ENCODE results near the gene A4GNT. TPM values are rescaled to one million over a fixed set of nuclear protein-coding genes. Genes with fewer than 3 reads are reported as not detected.

The A4GNT gene
- total RNA-seq, 6 donors from 2014 or later: 0.40 to 0.44 TPM; not detected in 4

GRCh38 chr3:138081371-138082084, 50.7 kb downstream of the A4GNT start:
- no peaks in the 10 kb centered on the region for H3K4me1 ChIP-seq
- no peak overlapping the region for H3K4me3 ChIP-seq
- ATAC-seq (ENCODE audit: low FRiP score in 2 of 2) (peak; percentile 20 to 89), DNase-seq (no peak)
- TF ChIP-seq POLR2A (IDR thresholded peaks at IDR 0.05) (no peak), POLR2AphosphoS5 (IDR thresholded peaks at IDR 0.05) (no peak), EP300 (IDR thresholded peaks at IDR 0.05) (no peak)
- H3K9me3 ChIP-seq: no peaks in the 10 kb centered on the region
- H3K27me3 ChIP-seq: no peaks in the 10 kb centered on the region
- 82 to 85% methylated on average over 5 of the region's 5 CpGs for WGBS, 2 donors
- H3K36me3 ChIP-seq: peaks cover 0 to 46% (median 16%) of the 10 kb centered on the region in 4 donors
- no peak overlapping the region for H3K27ac ChIP-seq

GRCh38 chr3:138079901-138080300, 52.3 kb downstream of the A4GNT start:
- no peak overlapping the region for H3K27ac ChIP-seq
- no peak overlapping the region for H3K4me3 ChIP-seq
- 90 to 94% methylated on average over 5 of the region's 5 CpGs for WGBS, 2 donors
- ATAC-seq (ENCODE audit: low FRiP score in 2 of 2) (no peak), DNase-seq (no peak)
- no peaks in the 10 kb centered on the region for H3K4me1 ChIP-seq
- peaks cover 0 to 42% (median 12%) of the 10 kb centered on the region in 4 donors for H3K36me3 ChIP-seq
- H3K9me3 ChIP-seq: no peaks in the 10 kb centered on the region
- TF ChIP-seq POLR2A (IDR thresholded peaks at IDR 0.05) (no peak), CTCF (IDR thresholded peaks at IDR 0.05) (no peak), EP300 (IDR thresholded peaks at IDR 0.05) (no peak), POLR2AphosphoS5 (IDR thresholded peaks at IDR 0.05) (no peak)
- H3K27me3 ChIP-seq: no peaks in the 10 kb centered on the region

- ATAC-seq (ENCODE audit: low FRiP score in 2 of 2) (peak in 1 of 2 donors; percentile 62), DNase-seq (no peak)
- H3K27me3 ChIP-seq: no peaks in the 10 kb centered on the region
- H3K27ac ChIP-seq: no peak overlapping the region
- H3K9me3 ChIP-seq: no peaks in the 10 kb centered on the region
- no peak for TF ChIP-seq CTCF (IDR thresholded peaks at IDR 0.05)
- TF ChIP-seq POLR2AphosphoS5 (IDR thresholded peaks at IDR 0.05): no peak
- no peak for TF ChIP-seq POLR2A (IDR thresholded peaks at IDR 0.05)
- TF ChIP-seq EP300 (IDR thresholded peaks at IDR 0.05): no peak
- H3K4me3 ChIP-seq: no peak overlapping the region
- no peaks in the 10 kb centered on the region for H3K4me1 ChIP-seq
- WGBS, 2 donors: 72 to 90% methylated on average over 1 of the region's 1 CpG
- H3K36me3 ChIP-seq: peaks cover 0 to 33% (median 7%) of the 10 kb centered on the region in 4 donors
Observed at GRCh38 chr3:138078901-138079344, 53.3 kb downstream of the A4GNT start.

GRCh38 chr3:138078096-138078495, 54.1 kb downstream of the A4GNT start:
- ATAC-seq (ENCODE audit: low FRiP score in 2 of 2) (no peak), DNase-seq (no peak)
- no peak overlapping the region for H3K4me3 ChIP-seq
- no peak for TF ChIP-seq POLR2AphosphoS5 (IDR thresholded peaks at IDR 0.05)
- 85 to 93% methylated on average over 4 of the region's 4 CpGs for WGBS, 2 donors
- no peaks in the 10 kb centered on the region for H3K4me1 ChIP-seq
- H3K27me3 ChIP-seq: no peaks in the 10 kb centered on the region
- H3K27ac ChIP-seq: no peak overlapping the region
- no peaks in the 10 kb centered on the region for H3K9me3 ChIP-seq
- peaks cover 0 to 26% (median 2%) of the 10 kb centered on the region in 4 donors for H3K36me3 ChIP-seq

Other genes starting within 250 kb of the A4GNT start
- 100 to 1,000 TPM; 134 to 673 (median 360) TPM for gene CLDN18, start 122.2 kb downstream of the A4GNT start, total RNA-seq
- 10 to 100 TPM; 15.9 to 97.4 (median 24.5) TPM for gene DZIP1L, start 16.8 kb downstream of the A4GNT start, total RNA-seq
- gene DBR1, start 42.5 kb upstream of the A4GNT start, total RNA-seq: 10 to 100 TPM in 5 of 6 donors, 1 to 10 TPM in 1; 3.7 to 20.6 (median 14.4) TPM
- 10 to 100 TPM; 40.2 to 67.4 (median 48.1) TPM for gene ARMC8, start 54.9 kb upstream of the A4GNT start, total RNA-seq
- 10 to 100 TPM in 1 of 6 donors, 1 to 10 TPM in 4, under 1 TPM in 1; 0.46 to 16.5 (median 3.3) TPM for gene NME9, start 197.5 kb upstream of the A4GNT start, total RNA-seq
- gene MRAS, start 216.2 kb upstream of the A4GNT start, total RNA-seq: 10 to 100 TPM; 15.7 to 56.0 (median 34.8) TPM